ENCODE data around the gene GLDC.

The GLDC gene

DNA sequence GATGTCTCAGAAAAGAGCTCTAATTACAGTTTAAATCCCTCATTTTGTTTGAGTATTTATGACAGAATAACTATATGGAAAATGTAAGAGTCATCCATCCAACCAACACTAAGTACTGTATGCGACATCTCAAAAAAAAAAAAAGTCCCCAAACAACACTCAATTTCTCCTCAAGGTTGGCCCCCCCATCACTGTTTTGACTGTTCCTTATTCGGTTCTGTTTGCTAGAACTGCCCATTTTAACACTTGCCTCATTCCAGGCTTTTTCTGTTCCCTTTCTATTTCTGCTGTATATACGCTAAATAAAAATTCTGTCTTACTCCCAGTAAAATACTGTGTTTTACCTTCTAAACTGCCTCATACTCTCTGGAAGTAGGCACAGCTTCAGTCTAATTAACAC is 25.2 kb downstream of the GLDC start:
- no peak for ATAC-seq

GRCh38 chr9:6619909-6620308 is 25.6 kb downstream of the GLDC start:
- ATAC-seq (no peak), DNase-seq (no peak)

More for the DNA sequence above, 25.2 kb downstream of the GLDC start:
- DNase-seq: no peak

GRCh38 chr9:6616951-6617602 is 28.5 kb downstream of the GLDC start:
- no peak for ATAC-seq
- DNase-seq: no peak

DNA sequence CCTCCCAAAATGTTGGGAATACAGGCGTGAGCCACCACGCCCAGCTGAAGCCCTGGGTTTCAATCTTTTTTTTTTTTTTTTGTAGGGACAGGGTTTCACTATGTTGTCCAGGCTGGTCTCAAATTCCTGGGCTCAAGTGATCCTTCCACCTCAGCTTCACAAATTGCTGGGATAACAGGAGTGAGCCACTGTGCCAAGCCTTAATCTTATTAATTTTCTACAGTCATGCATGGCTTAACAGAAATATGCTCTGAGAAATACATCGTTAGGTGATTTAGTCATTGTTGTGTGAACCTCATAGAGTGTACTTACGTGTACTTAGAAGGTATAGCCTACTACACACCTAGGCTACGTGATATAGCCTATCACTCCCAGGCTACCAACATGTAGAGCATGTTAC is 31.0 kb downstream of the GLDC start:
- no peak for DNase-seq

DNA sequence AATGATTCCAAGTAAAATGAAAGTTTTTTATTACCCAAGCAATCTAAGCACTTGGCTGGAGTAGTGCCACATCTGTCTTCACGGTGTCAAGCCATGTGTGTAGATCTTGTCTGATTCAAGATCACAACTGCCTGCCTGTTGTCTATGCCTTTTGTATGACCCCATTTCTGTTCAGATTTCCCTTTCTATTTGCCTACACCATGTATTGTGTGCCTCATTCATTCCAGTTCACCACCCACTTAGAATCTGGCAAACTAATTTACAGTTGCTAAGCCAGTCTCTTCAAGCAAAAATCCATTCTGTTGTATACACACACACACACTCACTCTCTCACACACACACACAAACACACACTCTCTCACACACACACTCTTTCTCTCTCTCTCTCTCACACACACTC is 33.7 kb downstream of the GLDC start:
- DNase-seq: no peak
- no peak for ATAC-seq

More for the DNA sequence above, 31.0 kb downstream of the GLDC start:
- ATAC-seq: no peak

GRCh38 chr9:6610073-6610472 is 35.5 kb downstream of the GLDC start:
- DNase-seq (no peak), ATAC-seq (no peak)

DNA sequence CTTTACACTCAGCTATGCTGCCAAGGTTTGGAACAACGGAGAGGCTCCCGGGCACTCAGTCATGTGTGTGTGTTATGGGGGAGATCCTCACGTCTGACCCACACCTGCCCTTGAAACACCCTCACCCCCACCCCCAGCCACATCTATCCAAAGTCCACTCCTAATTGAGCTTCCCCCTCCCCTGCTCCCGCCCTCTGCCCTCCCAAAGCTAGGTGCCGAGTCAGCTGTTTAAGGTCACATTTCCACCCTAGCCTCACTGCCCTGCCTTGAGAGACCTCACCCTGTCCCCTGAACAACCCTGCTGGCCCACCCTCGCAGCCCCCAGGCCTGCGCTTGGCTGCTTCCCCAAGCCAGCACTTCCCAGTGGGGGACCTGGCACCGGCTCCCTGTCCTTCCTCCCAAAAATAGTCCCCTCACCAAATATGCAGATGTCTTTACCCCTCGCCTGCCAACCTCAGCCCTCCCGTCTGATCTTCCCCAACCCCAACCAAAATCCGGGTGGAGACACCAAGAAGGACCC is 36.0 kb downstream of the GLDC start:
- no peak for DNase-seq
- ATAC-seq: no peak

- DNase-seq (peak; percentile 6), ATAC-seq (peak; percentile 19)
These were observed 40.3 kb downstream of the GLDC start for GRCh38 chr9:6605202-6605601.

DNA sequence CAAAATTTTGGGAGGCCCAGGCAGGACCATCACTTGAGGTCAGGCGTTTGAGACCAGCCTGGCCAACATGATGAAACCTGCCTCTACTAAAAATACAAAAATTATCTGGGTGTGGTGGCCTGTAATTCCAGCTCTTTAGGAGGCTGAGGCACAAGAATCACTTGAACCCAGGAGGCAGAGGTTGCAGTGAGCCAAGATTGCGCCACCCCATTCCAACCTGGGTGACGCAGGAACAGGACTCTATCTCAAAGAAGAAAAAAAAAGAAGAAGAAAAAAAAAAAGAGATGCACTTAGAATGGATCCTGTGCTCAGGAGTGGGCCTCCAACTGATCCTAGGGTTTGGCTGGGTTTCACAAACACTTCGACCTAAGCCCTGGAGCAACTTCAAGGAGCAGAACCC is 45.1 kb downstream of the GLDC start:
- no peak for DNase-seq
- ATAC-seq: no peak

DNA sequence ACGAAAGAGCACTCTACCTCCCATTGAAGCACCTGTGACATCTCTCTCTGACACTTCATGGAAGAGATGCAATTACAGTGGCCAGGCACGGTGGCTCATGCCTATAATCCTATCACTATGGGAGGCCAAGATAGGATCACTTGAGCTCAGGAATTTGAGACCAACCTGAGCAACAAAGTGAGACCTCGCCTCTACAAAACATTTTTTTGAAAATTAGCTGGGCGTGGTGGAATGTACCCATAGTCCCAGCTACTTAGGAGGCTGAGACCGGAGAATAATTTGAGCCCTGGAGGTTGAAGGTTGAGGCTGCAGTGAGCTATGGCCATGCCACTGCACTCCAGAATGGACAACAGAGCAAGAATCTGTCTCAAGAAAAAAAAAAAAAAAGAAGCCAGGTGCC is 45.5 kb downstream of the GLDC start:
- ATAC-seq (no peak), DNase-seq (no peak)

GRCh38 chr9:6598249-6598725 is 47.2 kb downstream of the GLDC start:
- DNase-seq (no peak), ATAC-seq (peak; percentile 78)

- DNase-seq (no peak), ATAC-seq (no peak)
These were observed 52.7 kb downstream of the GLDC start for GRCh38 chr9:6592791-6593190.

GRCh38 chr9:6592231-6592630 is 53.3 kb downstream of the GLDC start:
- ATAC-seq: no peak
- no peak for DNase-seq

- DNase-seq (no peak), ATAC-seq (no peak)
These were observed 54.7 kb downstream of the GLDC start for GRCh38 chr9:6590772-6591384.

DNA sequence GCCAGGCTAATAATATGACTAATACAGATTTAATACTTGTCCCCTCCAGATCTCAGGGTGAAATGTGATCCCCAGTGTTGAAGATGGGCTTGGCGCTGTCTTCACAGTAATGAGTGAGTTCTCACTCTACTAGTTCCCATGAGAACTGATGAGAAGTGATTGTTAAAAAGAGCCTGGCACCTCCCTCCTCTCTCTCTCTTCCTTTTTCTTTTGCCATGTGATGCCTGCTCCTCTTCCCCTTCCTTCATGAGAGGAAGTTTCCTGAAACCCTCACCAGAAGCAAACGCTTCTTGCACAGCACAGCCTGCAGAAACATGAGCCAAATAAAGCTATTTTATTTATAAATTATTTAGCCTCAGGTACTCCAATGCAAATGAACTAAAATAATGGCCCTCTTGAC is 55.2 kb downstream of the GLDC start:
- ATAC-seq: no peak
- no peak for DNase-seq

- no peak for ATAC-seq
These were observed 60.5 kb downstream of the GLDC start for GRCh38 chr9:6584881-6585597.

DNA sequence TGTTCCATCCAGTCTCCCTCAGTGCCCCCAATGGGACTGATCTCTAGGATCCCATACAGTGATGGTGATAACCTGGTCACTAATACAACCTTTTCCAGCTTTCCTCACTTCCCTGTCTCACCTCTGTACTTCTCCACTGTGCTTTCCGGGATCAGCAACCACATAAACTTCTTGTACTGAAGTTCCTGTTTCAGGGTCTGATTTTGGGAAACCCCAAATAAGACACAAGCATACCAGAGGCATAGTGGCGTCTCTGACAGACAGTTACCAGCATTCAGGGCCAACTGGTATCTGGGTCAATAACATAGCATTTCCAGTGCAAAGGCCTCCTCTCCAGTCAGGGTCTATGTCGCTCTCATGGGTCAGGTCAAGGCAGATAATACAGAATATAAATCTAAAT is 64.3 kb downstream of the GLDC start:
- DNase-seq (no peak), ATAC-seq (no peak)

More at GRCh38 chr9:6584881-6585597, 60.5 kb downstream of the GLDC start:
- no peak for DNase-seq

- no peak for ATAC-seq
- DNase-seq: no peak
These were observed 65.9 kb downstream of the GLDC start for GRCh38 chr9:6579613-6580012.

DNA sequence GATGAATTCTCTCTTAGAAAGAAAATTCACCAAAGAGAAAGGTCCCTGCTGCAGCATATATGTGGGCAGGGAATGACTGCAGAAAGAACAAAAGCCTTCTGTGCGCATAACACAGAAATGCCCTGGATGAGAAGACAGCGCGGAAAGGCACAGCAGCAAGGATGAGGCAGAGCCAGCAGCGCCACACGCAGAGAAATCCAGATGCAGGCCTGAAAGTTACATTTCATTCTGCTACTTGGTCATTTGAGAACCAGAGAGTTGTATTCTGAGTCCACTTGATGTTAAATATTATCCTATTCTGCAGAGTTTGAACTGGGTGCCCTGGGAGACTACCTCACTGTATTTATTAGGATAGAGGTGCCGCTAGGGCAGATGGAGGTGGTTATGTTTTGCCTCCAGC is 68.5 kb downstream of the GLDC start:
- DNase-seq (no peak), ATAC-seq (no peak)

GRCh38 chr9:6575324-6576034 is 70.0 kb downstream of the GLDC start:
- no peak for DNase-seq
- no peak for ATAC-seq

- peak; percentile 11 for DNase-seq
- ATAC-seq: no peak
These were observed 78.4 kb downstream of the GLDC start for GRCh38 chr9:6567140-6567591.

DNA sequence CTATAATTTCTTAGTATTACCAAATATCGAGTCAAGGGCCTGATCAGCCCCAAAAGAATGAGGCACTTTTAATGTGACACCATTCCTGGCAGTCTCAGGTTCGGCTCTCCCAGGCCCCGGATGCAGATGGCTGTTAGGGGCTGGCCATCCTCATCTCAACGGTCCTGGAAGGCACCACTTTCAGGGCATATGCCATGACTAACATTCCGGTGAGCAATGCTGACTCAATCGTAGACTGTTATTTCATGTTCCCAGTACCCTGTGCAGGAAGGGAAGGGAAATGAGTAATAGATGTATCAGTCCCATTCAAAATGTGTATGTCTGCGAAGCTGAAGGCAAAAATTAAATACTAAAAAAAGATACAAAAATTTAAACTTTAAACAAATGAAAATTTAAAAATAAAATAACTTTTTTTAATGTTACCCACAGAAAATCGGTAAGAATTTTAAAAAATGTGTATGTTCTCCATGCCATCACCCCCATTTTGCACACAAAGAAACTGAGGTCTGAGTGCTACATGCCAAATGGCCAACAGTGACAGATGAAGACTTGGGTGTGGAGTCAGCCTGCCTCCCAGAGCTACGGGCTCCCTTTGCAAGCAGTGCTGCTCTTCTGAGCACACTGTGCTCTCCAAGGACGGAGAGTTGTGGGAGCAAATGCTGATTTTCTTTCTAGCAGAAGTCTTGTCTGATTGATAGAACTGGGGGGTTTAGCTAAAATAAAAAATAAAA is 79.0 kb downstream of the GLDC start:
- peak; percentile 12 for DNase-seq
- ATAC-seq: peak; percentile 87
